ENCODE results near the gene STRN3.

The STRN3 gene

DNA sequence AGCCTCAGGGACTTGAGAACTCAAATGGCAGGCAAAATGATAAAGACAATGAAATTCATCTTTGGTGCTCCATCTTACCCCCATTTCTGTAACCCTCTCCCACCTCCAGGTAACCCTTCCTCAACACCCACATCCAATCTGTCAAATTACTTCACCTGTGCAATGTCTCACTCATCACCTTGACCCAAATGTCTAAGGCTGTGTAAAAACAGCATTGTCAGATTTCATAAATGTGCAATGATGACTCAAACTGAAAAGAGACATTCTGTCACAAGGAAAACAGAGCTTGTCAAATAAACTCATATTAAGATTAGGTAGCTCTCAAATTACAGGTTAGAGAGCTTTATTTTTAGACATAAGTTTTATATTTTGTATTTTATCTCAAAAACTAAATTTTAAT lies 171.7 kb downstream of the STRN3 start:
- no peak overlapping the region for H3K4me3 ChIP-seq (IDR thresholded peaks at IDR 0.05; ENCODE audit: insufficient read depth, low read depth, low read length)
- TF ChIP-seq, protein P1, sequence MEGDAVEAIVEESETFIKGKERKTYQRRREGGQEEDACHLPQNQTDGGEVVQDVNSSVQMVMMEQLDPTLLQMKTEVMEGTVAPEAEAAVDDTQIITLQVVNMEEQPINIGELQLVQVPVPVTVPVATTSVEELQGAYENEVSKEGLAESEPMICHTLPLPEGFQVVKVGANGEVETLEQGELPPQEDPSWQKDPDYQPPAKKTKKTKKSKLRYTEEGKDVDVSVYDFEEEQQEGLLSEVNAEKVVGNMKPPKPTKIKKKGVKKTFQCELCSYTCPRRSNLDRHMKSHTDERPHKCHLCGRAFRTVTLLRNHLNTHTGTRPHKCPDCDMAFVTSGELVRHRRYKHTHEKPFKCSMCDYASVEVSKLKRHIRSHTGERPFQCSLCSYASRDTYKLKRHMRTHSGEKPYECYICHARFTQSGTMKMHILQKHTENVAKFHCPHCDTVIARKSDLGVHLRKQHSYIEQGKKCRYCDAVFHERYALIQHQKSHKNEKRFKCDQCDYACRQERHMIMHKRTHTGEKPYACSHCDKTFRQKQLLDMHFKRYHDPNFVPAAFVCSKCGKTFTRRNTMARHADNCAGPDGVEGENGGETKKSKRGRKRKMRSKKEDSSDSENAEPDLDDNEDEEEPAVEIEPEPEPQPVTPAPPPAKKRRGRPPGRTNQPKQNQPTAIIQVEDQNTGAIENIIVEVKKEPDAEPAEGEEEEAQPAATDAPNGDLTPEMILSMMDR (conservative IDR thresholded peaks at IDR 0.05; ENCODE audit: low read depth, low read length) = no peak
- H4K20me1 ChIP-seq (ENCODE audit: insufficient read depth) = no peaks in the 10 kb centered on the region
- no peak overlapping the region for H3K9ac ChIP-seq
- H3K4me2 ChIP-seq = no peak overlapping the region
- H3K27ac ChIP-seq = no peak overlapping the region
- no peaks in the 10 kb centered on the region for H3K4me1 ChIP-seq (ENCODE audit: low read depth, poor library complexity, severe bottlenecking)
- H3K36me3 ChIP-seq (ENCODE audit: insufficient read depth) = no peaks in the 10 kb centered on the region
- H3K27me3 ChIP-seq (ENCODE audit: insufficient read depth, low read depth) = no peaks in the 10 kb centered on the region
- H2AFZ ChIP-seq (ENCODE audit: low read depth) = no peak overlapping the region
- no peaks in the 10 kb centered on the region for H3K79me2 ChIP-seq (ENCODE audit: insufficient read depth, low read depth)

- no peaks in the 10 kb centered on the region for H4K20me1 ChIP-seq (ENCODE audit: insufficient read depth)
- H3K27me3 ChIP-seq (ENCODE audit: insufficient read depth, low read depth) = no peaks in the 10 kb centered on the region
- TF ChIP-seq, protein P1 (conservative IDR thresholded peaks at IDR 0.05; ENCODE audit: low read depth, low read length) = no peak
- H3K4me1 ChIP-seq (ENCODE audit: low read depth, poor library complexity, severe bottlenecking) = no peaks in the 10 kb centered on the region
- no peak overlapping the region for H3K4me2 ChIP-seq
- H3K9ac ChIP-seq = no peak overlapping the region
- H3K27ac ChIP-seq = no peak overlapping the region
- no peaks in the 10 kb centered on the region for H3K79me2 ChIP-seq (ENCODE audit: insufficient read depth, low read depth)
- no peaks in the 10 kb centered on the region for H3K36me3 ChIP-seq (ENCODE audit: insufficient read depth)
- no peak overlapping the region for H2AFZ ChIP-seq (ENCODE audit: low read depth)
- no peak overlapping the region for H3K4me3 ChIP-seq (IDR thresholded peaks at IDR 0.05; ENCODE audit: insufficient read depth, low read depth, low read length)
These were observed 172.2 kb downstream of the STRN3 start for GRCh38 chr14:30853946-30854345.

DNA sequence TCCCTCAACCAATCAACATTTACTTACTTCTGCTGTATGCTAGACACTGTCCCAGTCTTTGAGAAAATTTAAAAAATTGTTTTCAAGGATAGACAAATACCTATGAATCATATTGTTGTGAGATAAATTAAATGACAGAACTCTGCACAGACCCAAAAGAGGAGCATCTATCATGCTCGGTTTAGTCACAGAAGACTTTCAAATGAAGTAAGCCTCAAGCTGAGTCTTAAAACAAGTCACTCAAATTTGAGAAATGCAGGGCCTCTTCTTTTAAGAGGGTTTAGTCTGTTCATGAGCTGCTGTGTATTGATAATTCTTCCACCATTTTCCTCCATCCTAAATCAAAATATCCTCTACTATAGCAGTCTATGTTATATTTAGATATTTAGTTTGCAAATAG lies 176.2 kb downstream of the STRN3 start:
- TF ChIP-seq, protein P1 (conservative IDR thresholded peaks at IDR 0.05; ENCODE audit: low read depth, low read length) = no peak
- Histone ChIP-seq H3K79me2 (ENCODE audit: insufficient read depth, low read depth) (no peaks in the 10 kb centered on the region), H3K9ac (no peak overlapping the region), H2AFZ (ENCODE audit: low read depth) (no peak overlapping the region), H3K4me1 (ENCODE audit: low read depth, poor library complexity, severe bottlenecking) (no peaks in the 10 kb centered on the region), H3K27me3 (ENCODE audit: insufficient read depth, low read depth) (no peaks in the 10 kb centered on the region), H3K4me3 (IDR thresholded peaks at IDR 0.05; ENCODE audit: insufficient read depth, low read depth, low read length) (no peak overlapping the region), H3K36me3 (ENCODE audit: insufficient read depth) (no peaks in the 10 kb centered on the region), H4K20me1 (ENCODE audit: insufficient read depth) (no peaks in the 10 kb centered on the region), H3K27ac (no peak overlapping the region), H3K4me2 (no peak overlapping the region)

- Histone ChIP-seq H3K27me3 (ENCODE audit: insufficient read depth, low read depth) (no peaks in the 10 kb centered on the region), H3K4me3 (IDR thresholded peaks at IDR 0.05; ENCODE audit: insufficient read depth, low read depth, low read length) (no peak overlapping the region), H3K4me2 (no peak overlapping the region), H4K20me1 (ENCODE audit: insufficient read depth) (no peaks in the 10 kb centered on the region), H3K4me1 (ENCODE audit: low read depth, poor library complexity, severe bottlenecking) (no peaks in the 10 kb centered on the region), H3K27ac (no peak overlapping the region), H3K9ac (no peak overlapping the region), H3K79me2 (ENCODE audit: insufficient read depth, low read depth) (no peaks in the 10 kb centered on the region), H2AFZ (ENCODE audit: low read depth) (no peak overlapping the region), H3K36me3 (ENCODE audit: insufficient read depth) (no peaks in the 10 kb centered on the region)
- TF ChIP-seq, protein P1 (conservative IDR thresholded peaks at IDR 0.05; ENCODE audit: low read depth, low read length) = no peak
These were observed 176.8 kb downstream of the STRN3 start for GRCh38 chr14:30849354-30849753.
